Glutamatergic neuron (in vitro differentiated cells): ENCODE data around the gene OR52N4. TPM values are rescaled to one million over a fixed set of nuclear protein-coding genes. Genes with fewer than 3 reads are reported as not detected.

Experiments used
- DNase-seq: peaks from one replicate; pipeline ENCODE4 v3.0.0; 2022
- H3K27ac Mint-ChIP-seq: one replicate; pipeline ENCODE4 v1.8.0; 2020; ENCODE audit warnings: mild to moderate bottlenecking, mixed read lengths, inconsistent platforms; ENCODE audit not compliant: unreplicated experiment
- H3K27me3 Mint-ChIP-seq: one replicate; pipeline ENCODE4 v1.8.0; 2020; ENCODE audit warnings: mild to moderate bottlenecking, moderate library complexity, mixed read lengths, inconsistent platforms; ENCODE audit not compliant: unreplicated experiment
- H3K36me3 Mint-ChIP-seq: one replicate; pipeline ENCODE4 v1.8.0; 2020; ENCODE audit warnings: mild to moderate bottlenecking, mixed read lengths, inconsistent platforms; ENCODE audit not compliant: unreplicated experiment
- H3K4me1 Mint-ChIP-seq: one replicate; pipeline ENCODE4 v1.8.0; 2020; ENCODE audit warnings: mild to moderate bottlenecking, low read depth, mixed read lengths, inconsistent platforms; ENCODE audit not compliant: unreplicated experiment
- H3K4me3 Mint-ChIP-seq: one replicate; pipeline ENCODE4 v1.8.0; 2020; ENCODE audit warnings: mild to moderate bottlenecking, mixed read lengths, inconsistent platforms; ENCODE audit not compliant: unreplicated experiment
- H3K9me3 Mint-ChIP-seq: one replicate; pipeline ENCODE4 v1.8.0; 2020; ENCODE audit warnings: mild to moderate bottlenecking, moderate library complexity, mixed read lengths, inconsistent platforms; ENCODE audit not compliant: unreplicated experiment
- CTCF ChIP-seq: fragments of 200-600 bp; sonication (generic); IDR thresholded peaks from one replicate; pipeline ENCODE4 v1.5.0; 2021; ENCODE audit not compliant: partially characterized antibody, unreplicated experiment
- total RNA-seq: library from RNA; stranded (reverse); fragmentation: NEBNext Ultra II Directional; extraction: Animal tissue kit (Norgen Biotek cat#: 25700); gene quantifications from one replicate; pipeline ENCODE4 v1.2.1, GENCODE V29; 2021; ENCODE audit not compliant: unreplicated experiment

Gene OR52N4
- total RNA-seq, 1 donor from 2014 or later = not detected

DNA sequence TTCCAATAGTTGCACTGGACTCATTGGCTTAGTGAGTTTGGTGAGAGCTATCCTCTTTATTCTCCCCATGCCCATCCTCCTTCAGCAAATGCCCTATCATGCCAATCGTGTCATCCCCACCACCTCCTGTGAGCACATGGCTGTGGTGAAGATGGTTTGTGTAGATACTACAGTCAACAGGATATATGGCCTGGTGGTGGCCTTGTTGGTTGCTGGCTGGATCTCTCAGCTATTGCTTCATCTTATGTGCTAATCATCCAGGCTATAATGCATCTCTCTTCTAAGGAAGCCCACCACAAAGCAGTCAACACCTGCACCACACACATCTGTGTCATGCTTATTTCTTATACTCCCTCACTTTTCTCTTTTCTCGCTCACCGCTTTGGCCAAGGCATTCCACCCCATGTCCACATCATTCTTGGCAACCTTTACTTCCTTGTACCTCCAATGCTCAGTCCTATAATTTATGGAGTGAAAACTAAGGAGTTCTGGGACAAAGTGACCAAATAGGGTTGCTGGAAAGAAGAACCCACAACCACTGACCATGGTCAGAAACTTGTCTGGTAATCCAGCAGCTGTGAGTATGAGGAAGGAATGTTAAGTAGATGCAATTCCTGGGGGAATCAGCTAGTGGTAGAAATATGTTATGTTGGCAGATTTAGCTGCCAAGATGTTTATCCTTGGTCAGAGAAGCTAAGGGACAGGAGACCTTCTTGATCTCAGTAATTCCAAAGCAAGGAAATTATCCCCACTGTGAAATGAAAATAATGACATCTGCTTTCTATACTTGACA lies 34.1 kb upstream of the OR52N4 start:
- no peak overlapping the region for H3K27ac Mint-ChIP-seq
- no peaks in the 10 kb centered on the region for H3K4me1 Mint-ChIP-seq
- H3K27me3 Mint-ChIP-seq = peaks cover 2% of the 10 kb centered on the region
- DNase-seq = no peak
- TF ChIP-seq CTCF = no peak
- peaks cover 1% of the 10 kb centered on the region for H3K9me3 Mint-ChIP-seq
- no peak overlapping the region for H3K4me3 Mint-ChIP-seq
- no peaks in the 10 kb centered on the region for H3K36me3 Mint-ChIP-seq

DNA sequence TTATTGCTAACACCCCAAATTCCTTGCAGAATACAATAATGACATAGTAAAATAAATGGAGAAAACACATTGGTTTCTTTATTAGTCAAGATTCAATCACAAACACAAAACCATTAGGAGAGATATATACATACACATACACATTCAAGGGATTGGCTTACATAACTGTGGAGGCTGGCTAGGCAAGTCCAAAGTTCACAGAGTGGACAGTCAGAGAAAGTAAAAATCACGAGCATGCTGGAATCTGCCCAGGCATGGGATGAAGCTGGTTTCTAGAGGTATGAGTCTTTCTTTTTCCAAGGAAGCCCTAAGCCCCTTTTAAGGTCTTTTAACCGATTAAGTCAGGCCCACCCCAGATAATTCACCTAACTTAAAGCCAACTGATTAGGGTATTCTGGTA lies 31.4 kb upstream of the OR52N4 start:
- Mint-ChIP-seq H3K27me3 (peaks cover 5% of the 10 kb centered on the region), H3K27ac (no peak overlapping the region), H3K4me1 (no peaks in the 10 kb centered on the region), H3K9me3 (peaks cover 1% of the 10 kb centered on the region), H3K36me3 (no peaks in the 10 kb centered on the region), H3K4me3 (no peak overlapping the region)
- no peak for TF ChIP-seq CTCF
- no peak for DNase-seq

DNA sequence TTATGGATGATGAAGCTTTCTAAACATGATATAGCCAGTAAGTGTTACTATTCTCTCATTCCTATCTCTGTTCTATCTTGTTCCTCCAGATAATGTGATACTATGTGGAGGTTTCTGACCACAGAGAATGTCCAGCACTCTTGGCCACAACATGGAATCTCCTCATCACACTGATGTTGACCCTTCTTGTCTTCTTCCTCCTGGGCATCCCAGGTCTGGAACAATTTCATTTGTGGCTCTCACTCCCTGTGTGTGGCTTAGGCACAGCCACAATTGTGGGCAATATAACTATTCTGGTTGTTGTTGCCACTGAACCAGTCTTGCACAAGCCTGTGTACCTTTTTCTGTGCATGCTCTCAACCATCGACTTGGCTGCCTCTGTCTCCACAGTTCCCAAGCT lies 27.7 kb upstream of the OR52N4 start:
- Mint-ChIP-seq H3K4me1 (no peaks in the 10 kb centered on the region), H3K9me3 (peaks cover 1% of the 10 kb centered on the region), H3K27me3 (peaks cover 3% of the 10 kb centered on the region), H3K27ac (no peak overlapping the region), H3K36me3 (no peaks in the 10 kb centered on the region), H3K4me3 (no peak overlapping the region)
- no peak for TF ChIP-seq CTCF
- DNase-seq = no peak

GRCh38 chr11:5727691-5728090 lies 26.4 kb upstream of the OR52N4 start:
- Mint-ChIP-seq H3K9me3 (peaks cover 1% of the 10 kb centered on the region), H3K27ac (no peak overlapping the region), H3K4me3 (no peak overlapping the region), H3K27me3 (peaks cover 3% of the 10 kb centered on the region), H3K4me1 (no peaks in the 10 kb centered on the region), H3K36me3 (no peaks in the 10 kb centered on the region)
- no peak for TF ChIP-seq CTCF
- DNase-seq = no peak

- Mint-ChIP-seq H3K36me3 (peaks cover 14% of the 10 kb centered on the region), H3K4me3 (no peak within 1 kb of the TSS), H3K4me1 (no peaks in the 10 kb centered on the region), H3K27ac (no peak within 1 kb of the TSS), H3K27me3 (peaks cover 2% of the 10 kb centered on the region), H3K9me3 (peaks cover under 1% of the 10 kb centered on the region)
- DNase-seq = no peak
- no peak for TF ChIP-seq CTCF
These were observed 17.6 kb upstream of the OR52N4 start, which contains the start of gene OR56B1 for GRCh38 chr11:5736396-5736795. Gene OR56B1 (plus strand): TSS chr11:5736448. CDS start chr11:5736517, 69 bp downstream.
